ENCODE data around the gene DYNLT1. TPM values are rescaled to one million over a fixed set of nuclear protein-coding genes. Genes with fewer than 3 reads are reported as not detected.
"Not testable (repeated sequence)": the region's sequence is repeated elsewhere in the genome, so short reads cannot be mapped to it uniquely, and the experiment has no call there.

The DYNLT1 gene
- total RNA-seq, 2 donors from 2014 or later = 111 to 127 TPM

GRCh38 chr6:158621694-158622544 is 22.6 kb downstream of the DYNLT1 start:
- no peaks in the 10 kb centered on the region for H3K27me3 Mint-ChIP-seq (ENCODE audit: low read depth)
- ATAC-seq (replicated peaks in 1 of 2) (peak; percentile 9 to 26), DNase-seq (no peak)
- H3K36me3 Mint-ChIP-seq (ENCODE audit: insufficient read depth in 2 of 2) = peaks cover 10 to 30% of the 10 kb centered on the region in 2 donors
- no peak overlapping the region for H3K4me3 Mint-ChIP-seq
- no peak overlapping the region for H3K27ac Mint-ChIP-seq
- no peaks in the 10 kb centered on the region for H3K9me3 Mint-ChIP-seq
- H3K4me1 Mint-ChIP-seq (ENCODE audit: low read depth) = peaks cover 26% of the 10 kb centered on the region

- Mint-ChIP-seq H3K27me3 (ENCODE audit: low read depth) (no peaks in the 10 kb centered on the region), H3K36me3 (ENCODE audit: insufficient read depth in 2 of 2) (peaks cover 6 to 30% of the 10 kb centered on the region in 2 donors), H3K4me1 (ENCODE audit: low read depth) (peaks cover 23% of the 10 kb centered on the region), H3K4me3 (no peak overlapping the region), H3K27ac (no peak overlapping the region), H3K9me3 (no peaks in the 10 kb centered on the region)
- no peak for DNase-seq
- ATAC-seq (replicated peaks in 1 of 2) = no peak
These were observed 23.4 kb downstream of the DYNLT1 start for GRCh38 chr6:158620963-158621693.

- Mint-ChIP-seq H3K27ac (peak overlapping the region; percentile 20), H3K27me3 (ENCODE audit: low read depth) (no peaks in the 10 kb centered on the region), H3K36me3 (ENCODE audit: insufficient read depth in 2 of 2) (peaks cover 10 to 34% of the 10 kb centered on the region in 2 donors), H3K9me3 (no peaks in the 10 kb centered on the region), H3K4me3 (no peak overlapping the region), H3K4me1 (ENCODE audit: low read depth) (peaks cover 23% of the 10 kb centered on the region)
- no peak for DNase-seq
- ATAC-seq (replicated peaks in 1 of 2) = no peak
These were observed 24.4 kb downstream of the DYNLT1 start for GRCh38 chr6:158619922-158620801.

- H3K4me3 Mint-ChIP-seq; H3K27me3 Mint-ChIP-seq (ENCODE audit: low read depth); DNase-seq; ATAC-seq (replicated peaks in 1 of 2); H3K9me3 Mint-ChIP-seq; H3K27ac Mint-ChIP-seq: not testable (repeated sequence)
- peaks cover 16 to 40% of the 10 kb centered on the region in 2 donors for H3K36me3 Mint-ChIP-seq (ENCODE audit: insufficient read depth in 2 of 2)
- H3K4me1 Mint-ChIP-seq (ENCODE audit: low read depth) = peaks cover 23% of the 10 kb centered on the region
These were observed 26.3 kb downstream of the DYNLT1 start for GRCh38 chr6:158618289-158618688.

- not testable (repeated sequence) for H3K27ac Mint-ChIP-seq; H3K4me1 Mint-ChIP-seq (ENCODE audit: low read depth); H3K27me3 Mint-ChIP-seq (ENCODE audit: low read depth); DNase-seq; ATAC-seq (replicated peaks in 1 of 2); H3K9me3 Mint-ChIP-seq; H3K4me3 Mint-ChIP-seq
- peaks cover 16 to 44% of the 10 kb centered on the region in 2 donors for H3K36me3 Mint-ChIP-seq (ENCODE audit: insufficient read depth in 2 of 2)
These were observed 29.9 kb downstream of the DYNLT1 start for GRCh38 chr6:158614606-158615005.

- DNase-seq (no peak), ATAC-seq (replicated peaks in 1 of 2) (no peak)
- H3K27me3 Mint-ChIP-seq (ENCODE audit: low read depth) = no peaks in the 10 kb centered on the region
- H3K4me1 Mint-ChIP-seq (ENCODE audit: low read depth) = no peaks in the 10 kb centered on the region
- H3K4me3 Mint-ChIP-seq = no peak overlapping the region
- H3K36me3 Mint-ChIP-seq (ENCODE audit: insufficient read depth in 2 of 2) = peaks cover 11 to 34% of the 10 kb centered on the region in 2 donors
- H3K27ac Mint-ChIP-seq = no peak overlapping the region
- H3K9me3 Mint-ChIP-seq = peaks cover 0 to 2% of the 10 kb centered on the region in 2 donors
These were observed 32.8 kb downstream of the DYNLT1 start for GRCh38 chr6:158611541-158612370.

GRCh38 chr6:158611039-158611438 is 33.5 kb downstream of the DYNLT1 start:
- DNase-seq (no peak), ATAC-seq (replicated peaks in 1 of 2) (no peak)
- no peaks in the 10 kb centered on the region for H3K4me1 Mint-ChIP-seq (ENCODE audit: low read depth)
- H3K27ac Mint-ChIP-seq = no peak overlapping the region
- H3K4me3 Mint-ChIP-seq = no peak overlapping the region
- H3K27me3 Mint-ChIP-seq (ENCODE audit: low read depth) = no peaks in the 10 kb centered on the region
- peaks cover 11 to 31% of the 10 kb centered on the region in 2 donors for H3K36me3 Mint-ChIP-seq (ENCODE audit: insufficient read depth in 2 of 2)
- peaks cover 0 to 2% of the 10 kb centered on the region in 2 donors for H3K9me3 Mint-ChIP-seq

GRCh38 chr6:158610319-158610968 is 34.1 kb downstream of the DYNLT1 start:
- H3K36me3 Mint-ChIP-seq (ENCODE audit: insufficient read depth in 2 of 2) = peaks cover 9 to 28% of the 10 kb centered on the region in 2 donors
- no peak overlapping the region for H3K27ac Mint-ChIP-seq
- peaks cover 0 to 2% of the 10 kb centered on the region in 2 donors for H3K9me3 Mint-ChIP-seq
- DNase-seq = no peak
- no peaks in the 10 kb centered on the region for H3K4me1 Mint-ChIP-seq (ENCODE audit: low read depth)
- no peak for ATAC-seq (replicated peaks in 1 of 2)
- H3K4me3 Mint-ChIP-seq = no peak overlapping the region
- no peaks in the 10 kb centered on the region for H3K27me3 Mint-ChIP-seq (ENCODE audit: low read depth)

- Mint-ChIP-seq H3K36me3 (ENCODE audit: insufficient read depth in 2 of 2) (peaks cover 4 to 23% of the 10 kb centered on the region in 2 donors), H3K27me3 (ENCODE audit: low read depth) (no peaks in the 10 kb centered on the region), H3K4me1 (ENCODE audit: low read depth) (no peaks in the 10 kb centered on the region), H3K27ac (no peak overlapping the region), H3K4me3 (no peak overlapping the region), H3K9me3 (no peaks in the 10 kb centered on the region)
- no peak for ATAC-seq (replicated peaks in 1 of 2)
- DNase-seq = no peak
These were observed 34.9 kb downstream of the DYNLT1 start for GRCh38 chr6:158609455-158610155.

- ATAC-seq (replicated peaks in 1 of 2) (no peak), DNase-seq (no peak)
- Mint-ChIP-seq H3K27me3 (ENCODE audit: low read depth) (no peaks in the 10 kb centered on the region), H3K27ac (no peak overlapping the region), H3K4me3 (no peak overlapping the region), H3K36me3 (ENCODE audit: insufficient read depth in 2 of 2) (peaks cover 3 to 24% of the 10 kb centered on the region in 2 donors), H3K9me3 (no peaks in the 10 kb centered on the region), H3K4me1 (ENCODE audit: low read depth) (no peaks in the 10 kb centered on the region)
These were observed 36.3 kb downstream of the DYNLT1 start for GRCh38 chr6:158608221-158608620.

- no peak overlapping the region for H3K4me3 Mint-ChIP-seq
- ATAC-seq (replicated peaks in 1 of 2) (no peak), DNase-seq (no peak)
- H3K36me3 Mint-ChIP-seq (ENCODE audit: insufficient read depth in 2 of 2) = peaks cover 6 to 24% of the 10 kb centered on the region in 2 donors
- no peaks in the 10 kb centered on the region for H3K4me1 Mint-ChIP-seq (ENCODE audit: low read depth)
- no peaks in the 10 kb centered on the region for H3K9me3 Mint-ChIP-seq
- no peaks in the 10 kb centered on the region for H3K27me3 Mint-ChIP-seq (ENCODE audit: low read depth)
- no peak overlapping the region for H3K27ac Mint-ChIP-seq
These were observed 37.0 kb downstream of the DYNLT1 start for GRCh38 chr6:158607411-158608170.
